HepG2 (cell line): ENCODE data around the gene USP25. TPM values are rescaled to one million over a fixed set of nuclear protein-coding genes. Genes with fewer than 3 reads are reported as not detected.

Experiments used
- HNRNPH1 ChIP-seq: fragments of 200-400 bp; formaldehyde crosslinking; optimal IDR thresholded peaks from 2 replicates; pipeline ENCODE3; 2017; ENCODE audit warnings: mild to moderate bottlenecking, low read depth, low read length
- MLXIP ChIP-seq: sonication (generic); formaldehyde crosslinking; IDR thresholded peaks from 2 replicates; pipeline ENCODE4 v1.9.0; 2021; ENCODE audit warnings: missing genetic modification reagents, borderline replicate concordance
- PITX1 ChIP-seq: sonication (generic); formaldehyde crosslinking; IDR thresholded peaks from 2 replicates; pipeline ENCODE4 v1.5.1; 2020; ENCODE audit warnings: mild to moderate bottlenecking, missing genetic modification reagents
- REPIN1 ChIP-seq: sonication (generic); formaldehyde crosslinking; IDR thresholded peaks from 2 replicates; pipeline ENCODE4 v1.8.0; 2022; ENCODE audit warnings: missing genetic modification reagents, low read depth, mild to moderate bottlenecking, borderline replicate concordance
- SSRP1 ChIP-seq: IDR thresholded peaks from 2 replicates; pipeline ENCODE4 v1.6.1; 2016; ENCODE audit warnings: control low read depth
- ZNF138 ChIP-seq: sonication (generic); formaldehyde crosslinking; IDR thresholded peaks from 2 replicates; pipeline ENCODE4 v1.5.0; 2020; ENCODE audit warnings: mild to moderate bottlenecking, low read depth, missing genetic modification reagents
- ZNF142 ChIP-seq: sonication (generic); formaldehyde crosslinking; IDR thresholded peaks from 2 replicates; pipeline ENCODE4 v1.4.0; 2020; ENCODE audit warnings: missing genetic modification reagents
- ZNF24 ChIP-seq: fragments of 450-650 bp; IDR thresholded peaks from 2 replicates; pipeline ENCODE4 v1.6.1; 2017; ENCODE audit warnings: antibody characterized with exemption, mild to moderate bottlenecking
- ZNF574 ChIP-seq: sonication (generic); formaldehyde crosslinking; IDR thresholded peaks from 2 replicates; pipeline ENCODE4 v1.4.0; 2020; ENCODE audit warnings: missing genetic modification reagents
- ZNF646 ChIP-seq: sonication (generic); formaldehyde crosslinking; IDR thresholded peaks from 2 replicates; pipeline ENCODE4 v1.9.0; 2021; ENCODE audit warnings: mild to moderate bottlenecking, missing genetic modification reagents
- ZNF670 ChIP-seq: sonication (generic); formaldehyde crosslinking; IDR thresholded peaks from 2 replicates; pipeline ENCODE4 v1.8.0; 2022; ENCODE audit warnings: mild to moderate bottlenecking, missing genetic modification reagents, borderline replicate concordance
- polyA plus RNA-seq, 8 experiments: library from polyadenylated mRNA; depleted of rRNA in 3 of 8; stranded (reverse) in 7 of 8; unstranded in 1 of 8; fragments of >200 nt; fragmentation: Illumina TruSeq in 4 of 8; extraction: Trizol in 4 of 8; gene quantifications; 2 replicates each; pipeline versions ENCODE4 v1.2.1 to v1.2.3, GENCODE V29; 2011 to 2016; ENCODE audit warnings: low read depth in 4 of 8, missing spikeins in 1 of 8, mixed read lengths in 1 of 8; ENCODE audit not compliant: insufficient read depth in 1 of 8
- total RNA-seq, 5 experiments: library from RNA; depleted of rRNA; stranded (reverse); fragments of >200 nt; fragmentation: Illumina TruSeq; extraction: Trizol; gene quantifications; 2 replicates each; pipeline ENCODE4 v1.2.3, GENCODE V29; 2016; ENCODE audit warnings: low read depth in 1 of 5

USP25 gene
- total and polyA plus RNA-seq, 2 of the 13 experiments (the other 11 are each of a cell fraction or from before 2014, with no cell fraction given), result 12.4 to 26.3 TPM

GRCh38 chr21:15754640-15755039, 24.9 kb downstream of the USP25 start (continued):
- TF ChIP-seq MLXIP (CRISPR knock-in tag) (no peak), PITX1 (CRISPR knock-in tag) (no peak), HNRNPH1 (no peak), ZNF670 (CRISPR knock-in tag) (no peak), ZNF142 (no peak), ZNF646 (CRISPR knock-in tag) (no peak), ZNF138 (CRISPR knock-in tag) (no peak), ZNF574 (CRISPR knock-in tag) (no peak), SSRP1 (CRISPR knock-in tag) (no peak), ZNF24 (no peak), REPIN1 (CRISPR knock-in tag) (no peak)
